PC-9 (cell line): ENCODE data around the gene PDCD6IP. TPM values are rescaled to one million over a fixed set of nuclear protein-coding genes. Genes with fewer than 3 reads are reported as not detected.

Experiments
- BruUV-seq: library from RNA; stranded (reverse); fragments of 400-500 nt; replicated peaks from 2 replicates; lab custom pipeline; 2021; lab: Mats Ljungman, UMichigan
- CTCF ChIA-PET: fragments of 300-600 bp; sonication (Branson Sonifier 250); formaldehyde crosslinking; loops from one replicate; lab custom pipeline; 2022; ENCODE audit warnings: antibody characterized with exemption; lab: Charles Lee
- POLR2A ChIA-PET: fragments of 300-600 bp; sonication (Branson Sonifier 250); formaldehyde crosslinking; loops from one replicate; lab custom pipeline; 2022; ENCODE audit warnings: antibody characterized with exemption; ENCODE audit not compliant: unreplicated experiment; lab: Charles Lee
- DNase-seq, 2 experiments: peaks; one replicate each; pipeline versions ENCODE4 v3.0.0 to v3.0.0-alpha.2; 2015 to 2022; ENCODE audit warnings: mixed read lengths in 1 of 2
- H2AFZ ChIP-seq: fragments of 200-600 bp; sonication (generic); 2 replicates; pipeline ENCODE4 v1.8.1; 2017; ENCODE audit warnings: antibody characterized with exemption
- H3F3A ChIP-seq: fragments of 200-600 bp; sonication (generic); 2 replicates; pipeline ENCODE4 v1.8.1; 2017; ENCODE audit warnings: antibody characterized with exemption, mild to moderate bottlenecking, low read depth; ENCODE audit not compliant: insufficient read depth
- H3K27ac ChIP-seq: fragments of 200-600 bp; sonication (generic); 2 replicates; pipeline ENCODE4 v1.6.1; 2016; ENCODE audit warnings: mixed run types
- H3K27me3 ChIP-seq: fragments of 200-600 bp; sonication (generic); 2 replicates; pipeline ENCODE4 v1.6.1; 2016; ENCODE audit warnings: low read depth, mixed run types; ENCODE audit not compliant: insufficient read depth
- H3K36me3 ChIP-seq: fragments of 200-600 bp; sonication (generic); 2 replicates; pipeline ENCODE4 v1.6.1; 2016; ENCODE audit warnings: low read depth, mixed run types
- H3K4me1 ChIP-seq: fragments of 200-600 bp; sonication (generic); replicated peaks from 2 replicates; pipeline ENCODE4 v1.6.1; 2016; ENCODE audit warnings: mixed run types; ENCODE audit not compliant: insufficient read depth
- H3K4me2 ChIP-seq: fragments of 200-600 bp; sonication (generic); 2 replicates; pipeline ENCODE4 v1.6.1; 2017; ENCODE audit warnings: mixed run types
- H3K4me3 ChIP-seq: fragments of 200-600 bp; sonication (generic); 2 replicates; pipeline ENCODE4 v1.6.1; 2016; ENCODE audit warnings: mixed run types
- H3K79me2 ChIP-seq: fragments of 200-600 bp; sonication (generic); 2 replicates; pipeline ENCODE4 v1.6.1; 2017; ENCODE audit warnings: low read depth, mixed run types
- H3K9me2 ChIP-seq: fragments of 200-600 bp; sonication (generic); 2 replicates; pipeline ENCODE4 v1.8.1; 2017; ENCODE audit warnings: mild to moderate bottlenecking; ENCODE audit not compliant: insufficient read depth
- H3K9me3 ChIP-seq: fragments of 200-600 bp; sonication (generic); 2 replicates; pipeline ENCODE4 v1.8.1; 2016; ENCODE audit warnings: low read depth; ENCODE audit not compliant: insufficient read depth
- H4K20me1 ChIP-seq: fragments of 200-600 bp; sonication (generic); 2 replicates; pipeline ENCODE4 v1.8.1; 2017; ENCODE audit not compliant: insufficient read depth
- EZH2 ChIP-seq: fragments of 200-600 bp; sonication (generic); IDR thresholded peaks from 2 replicates; pipeline ENCODE4 v1.8.0; 2017; ENCODE audit warnings: antibody characterized with exemption, low read depth
- intact Hi-C: fragments of 100-400 bp; cut with micrococcal nuclease; formaldehyde crosslinking; loops from one replicate; pipeline ENCODE4 v1.10.0; 2022; ENCODE audit not compliant: unreplicated experiment
- total RNA-seq: library from RNA; stranded (reverse); gene quantifications from 2 replicates; pipeline ENCODE4 v1.2.3, GENCODE V29; 2021
- TF ChIP-seq, protein P1 (sequence below): fragments of 200-600 bp; sonication (generic); conservative IDR thresholded peaks from 2 replicates; pipeline ENCODE4 v1.6.1; 2017; ENCODE audit warnings: mixed run types, antibody characterized with exemption, mild to moderate bottlenecking, moderate library complexity

The PDCD6IP gene
- total RNA-seq, 1 experiment from 2014 or later = 209 TPM

GRCh38 chr3:33799202-33799551 lies 747 bp downstream of the PDCD6IP start:
- peak overlapping the region; percentile 93 for H3K4me3 ChIP-seq
- no peaks in the 10 kb centered on the region for H3K36me3 ChIP-seq
- TF ChIP-seq, protein P1, sequence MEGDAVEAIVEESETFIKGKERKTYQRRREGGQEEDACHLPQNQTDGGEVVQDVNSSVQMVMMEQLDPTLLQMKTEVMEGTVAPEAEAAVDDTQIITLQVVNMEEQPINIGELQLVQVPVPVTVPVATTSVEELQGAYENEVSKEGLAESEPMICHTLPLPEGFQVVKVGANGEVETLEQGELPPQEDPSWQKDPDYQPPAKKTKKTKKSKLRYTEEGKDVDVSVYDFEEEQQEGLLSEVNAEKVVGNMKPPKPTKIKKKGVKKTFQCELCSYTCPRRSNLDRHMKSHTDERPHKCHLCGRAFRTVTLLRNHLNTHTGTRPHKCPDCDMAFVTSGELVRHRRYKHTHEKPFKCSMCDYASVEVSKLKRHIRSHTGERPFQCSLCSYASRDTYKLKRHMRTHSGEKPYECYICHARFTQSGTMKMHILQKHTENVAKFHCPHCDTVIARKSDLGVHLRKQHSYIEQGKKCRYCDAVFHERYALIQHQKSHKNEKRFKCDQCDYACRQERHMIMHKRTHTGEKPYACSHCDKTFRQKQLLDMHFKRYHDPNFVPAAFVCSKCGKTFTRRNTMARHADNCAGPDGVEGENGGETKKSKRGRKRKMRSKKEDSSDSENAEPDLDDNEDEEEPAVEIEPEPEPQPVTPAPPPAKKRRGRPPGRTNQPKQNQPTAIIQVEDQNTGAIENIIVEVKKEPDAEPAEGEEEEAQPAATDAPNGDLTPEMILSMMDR = no peak
- TF ChIP-seq EZH2 = no peak
- ChIA-PET CTCF (no interaction called here), POLR2A (no interaction called here)
- H2AFZ ChIP-seq = no peak overlapping the region
- H3K79me2 ChIP-seq = peaks cover 59% of the 10 kb centered on the region
- peak overlapping the region; percentile 92; the same call in 1 of the 2 replicates for H3K27ac ChIP-seq
- BruUV-seq = no TSS peak
- H3K4me1 ChIP-seq = peaks cover 9% of the 10 kb centered on the region
- no peaks in the 10 kb centered on the region for H3F3A ChIP-seq
- H3K9me3 ChIP-seq = no peaks in the 10 kb centered on the region
- H3K27me3 ChIP-seq = no peaks in the 10 kb centered on the region
- peak overlapping the region; percentile 87 for H3K4me2 ChIP-seq
- H3K9me2 ChIP-seq = no peaks in the 10 kb centered on the region
- no peak for DNase-seq
- intact Hi-C loops = loop anchor here (5.0 kb wide), 2 partner anchors 82 to 357 kb away; partner anchors contain the start of genes CLASP2 and UBP1
- H4K20me1 ChIP-seq = peaks cover 5% of the 10 kb centered on the region; the same call in 1 of the 2 replicates

DNA sequence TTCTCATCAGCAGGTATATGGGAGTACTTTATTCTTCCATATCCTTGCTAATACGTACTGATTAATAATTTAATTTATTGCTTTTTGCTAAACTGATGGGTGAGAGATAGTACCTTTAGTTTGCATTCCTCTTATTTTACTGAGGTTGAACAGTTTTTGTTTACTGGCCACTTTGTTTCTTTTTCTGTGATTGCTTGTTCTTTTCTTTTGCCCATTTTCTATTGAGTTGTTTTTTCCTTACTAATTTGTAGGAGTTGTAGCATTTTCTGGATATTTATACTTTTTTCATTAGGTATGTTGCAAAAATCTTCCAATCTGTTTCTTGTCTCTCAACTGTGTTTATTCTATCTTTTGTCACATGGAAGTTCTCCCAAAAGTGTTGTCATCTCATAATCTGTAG lies 4.8 kb downstream of the PDCD6IP start:
- no peaks in the 10 kb centered on the region for H3F3A ChIP-seq
- no peak overlapping the region for H3K4me2 ChIP-seq
- no peaks in the 10 kb centered on the region for H3K36me3 ChIP-seq
- peaks cover 5% of the 10 kb centered on the region for H4K20me1 ChIP-seq
- ChIA-PET CTCF (no interaction called here), POLR2A (no interaction called here)
- H3K4me1 ChIP-seq = no peaks in the 10 kb centered on the region; the same call in 1 of the 2 replicates
- no peak overlapping the region for H3K4me3 ChIP-seq
- H2AFZ ChIP-seq = no peak overlapping the region
- no peak for DNase-seq
- TF ChIP-seq EZH2 = no peak
- TF ChIP-seq, protein P1 = no peak
- no peaks in the 10 kb centered on the region for H3K9me3 ChIP-seq
- no peaks in the 10 kb centered on the region for H3K27me3 ChIP-seq
- no TSS peak for BruUV-seq
- peaks cover 87% of the 10 kb centered on the region for H3K79me2 ChIP-seq
- no peak overlapping the region for H3K27ac ChIP-seq
- H3K9me2 ChIP-seq = no peaks in the 10 kb centered on the region
- intact Hi-C loops = no loop called here

DNA sequence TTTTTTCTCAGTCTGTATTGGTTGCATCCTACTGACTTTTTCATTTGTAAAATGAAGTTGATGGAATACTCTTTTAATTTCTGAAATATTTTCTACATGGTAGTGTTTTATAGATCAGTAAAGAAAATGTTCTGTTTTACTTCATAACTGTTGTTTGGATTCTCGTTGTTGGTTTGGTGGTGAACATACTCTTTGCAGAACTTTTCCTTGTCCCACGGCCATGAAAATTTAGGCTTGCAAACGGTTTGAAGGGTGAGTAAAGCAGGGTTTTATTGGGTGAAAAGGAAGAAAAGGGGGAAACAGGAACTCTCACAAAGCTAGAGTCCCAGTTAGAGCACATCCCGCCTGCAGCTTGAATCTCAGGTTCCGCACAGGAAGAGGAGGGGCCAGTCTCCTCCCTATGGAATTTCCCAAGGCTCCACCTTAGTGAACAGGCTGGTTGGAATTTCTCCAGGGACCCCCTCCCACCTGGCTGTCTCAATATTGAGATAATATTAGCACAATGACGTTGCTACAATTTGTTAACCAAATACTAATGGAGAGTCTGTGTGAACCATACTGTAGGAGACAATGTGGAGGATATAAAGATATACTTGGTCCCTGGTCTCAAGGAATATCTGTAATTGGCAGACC lies 5.6 kb downstream of the PDCD6IP start:
- Histone ChIP-seq H4K20me1 (peaks cover 5% of the 10 kb centered on the region), H2AFZ (no peak overlapping the region), H3K9me2 (no peaks in the 10 kb centered on the region), H3K27me3 (no peaks in the 10 kb centered on the region), H3K9me3 (no peaks in the 10 kb centered on the region), H3F3A (no peaks in the 10 kb centered on the region), H3K4me3 (no peak overlapping the region), H3K79me2 (peaks cover 92% of the 10 kb centered on the region), H3K27ac (no peak overlapping the region), H3K4me2 (no peak overlapping the region), H3K4me1 (no peaks in the 10 kb centered on the region; the same call in 1 of the 2 replicates), H3K36me3 (no peaks in the 10 kb centered on the region)
- DNase-seq = no peak
- no TSS peak for BruUV-seq
- TF ChIP-seq, protein P1 = no peak
- no peak for TF ChIP-seq EZH2
- CTCF ChIA-PET = no interaction called here
- intact Hi-C loops = no loop called here
- POLR2A ChIA-PET = no interaction called here
